HTR-8/SVneo (cell line): Measurements from ENCODE around the gene EGR2.
"Not testable (repeated sequence)": the region's sequence is repeated elsewhere in the genome, so short reads cannot be mapped to it uniquely, and the experiment has no call there.

ENCODE experiments used
- DNase-seq: peaks from one replicate; pipeline ENCODE4 v3.0.0; 2011; ENCODE audit warnings: low spot score, mixed read lengths; ENCODE audit not compliant: insufficient read length
- FAIRE-seq: peaks from 2 replicates; lab custom pipeline; 2011; peaks lifted over from hg19 to GRCh38; lab: Jason Lieb, UNC

The EGR2 gene

DNA sequence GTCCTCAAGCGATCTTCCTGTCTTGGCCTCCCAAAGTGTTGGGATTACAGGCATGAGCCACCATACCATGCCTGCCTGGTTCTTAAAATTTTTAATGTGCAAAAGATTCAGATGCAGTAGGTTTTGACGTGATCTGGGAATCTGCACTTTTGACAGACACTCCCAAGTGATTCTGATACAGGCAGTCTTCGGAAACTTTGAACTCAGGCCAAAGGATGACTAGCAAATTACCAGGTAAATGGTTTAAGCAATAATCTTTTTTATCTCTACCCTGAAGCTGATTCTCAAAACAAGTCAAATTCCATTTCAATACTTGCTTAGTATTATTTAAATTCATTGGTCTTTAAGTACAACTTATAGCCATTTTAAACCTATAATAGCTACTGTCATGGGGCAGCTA is 14.3 kb downstream of the EGR2 start:
- FAIRE-seq: no peak
- DNase-seq: no peak

DNA sequence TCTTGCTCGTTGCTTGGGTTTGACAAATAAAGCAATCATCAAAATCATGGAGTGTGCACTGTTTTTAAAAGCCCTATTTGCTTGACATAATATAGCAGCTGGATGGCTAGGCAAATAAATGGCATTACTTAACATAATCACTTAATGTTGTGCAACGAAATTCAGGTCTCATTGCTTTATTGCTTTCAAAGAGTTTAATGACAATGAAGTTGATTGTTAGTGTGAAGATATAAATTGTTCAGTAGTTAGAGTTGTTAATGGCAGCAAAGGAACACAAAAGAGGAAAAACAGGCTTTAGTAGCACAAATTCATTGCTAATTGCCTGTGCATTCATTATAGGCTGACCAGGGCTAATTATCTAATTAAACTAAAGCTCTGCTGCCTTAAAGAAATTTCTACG is 19.3 kb downstream of the EGR2 start:
- no peak for FAIRE-seq
- no peak for DNase-seq

DNA sequence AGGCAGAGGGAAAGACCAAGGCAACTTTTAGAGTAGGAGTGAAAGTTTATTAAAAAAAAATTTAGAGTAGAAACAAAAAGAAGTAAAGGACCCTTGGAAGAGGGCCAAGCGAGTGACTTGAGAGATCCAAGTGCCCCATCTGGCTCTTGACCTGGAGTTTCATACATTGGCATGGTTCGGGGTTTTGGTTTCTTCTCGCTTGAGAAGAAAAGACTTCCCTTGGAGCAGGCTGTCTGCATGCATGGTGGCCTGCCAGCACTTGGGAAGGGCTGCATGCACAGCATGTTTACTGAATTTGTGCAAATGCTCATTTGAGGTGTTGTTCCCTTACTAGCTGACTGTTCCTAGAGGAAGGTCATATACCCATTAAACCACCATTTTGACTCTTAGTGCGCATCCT is 20.4 kb downstream of the EGR2 start:
- no peak for DNase-seq
- no peak for FAIRE-seq

DNA sequence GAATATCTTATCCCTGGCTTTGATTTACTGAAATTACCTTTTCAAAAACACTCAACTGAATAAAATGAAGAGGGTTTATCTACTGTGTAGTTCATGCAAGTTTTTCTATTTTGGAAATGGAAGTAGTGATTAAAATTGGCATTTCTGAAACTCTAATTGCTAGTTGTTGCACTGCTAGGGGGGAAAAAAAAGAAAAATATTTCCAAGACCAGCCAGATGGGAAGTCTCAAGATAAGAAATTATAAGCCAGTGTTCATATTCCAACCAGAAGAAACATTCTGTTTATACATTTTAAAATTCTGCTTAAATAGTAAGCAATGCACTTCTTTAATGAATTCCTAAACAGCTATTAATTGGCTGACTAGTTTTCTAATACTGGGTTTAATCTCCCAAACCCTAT is 21.1 kb downstream of the EGR2 start:
- DNase-seq (no peak), FAIRE-seq (no peak)

DNA sequence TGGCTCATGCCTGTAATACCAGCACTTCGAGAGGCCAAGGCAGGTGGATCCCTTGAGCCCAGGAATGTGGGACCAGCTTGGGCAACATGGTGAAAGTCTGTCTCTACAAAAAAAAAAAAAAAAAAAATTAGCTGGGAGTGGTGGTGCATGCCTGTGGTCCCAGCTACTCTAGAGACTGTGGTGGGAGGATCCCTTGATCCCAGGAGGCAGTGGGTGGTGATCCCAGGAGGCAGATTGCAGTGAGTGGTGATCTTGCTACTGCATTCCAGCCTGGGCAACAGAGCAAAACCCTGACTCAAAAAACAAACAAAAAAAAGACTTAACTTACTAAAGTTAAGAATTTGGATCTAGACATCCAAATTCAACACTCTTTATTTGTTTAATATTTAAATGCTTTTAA is 21.9 kb downstream of the EGR2 start:
- FAIRE-seq: no peak
- DNase-seq: no peak

DNA sequence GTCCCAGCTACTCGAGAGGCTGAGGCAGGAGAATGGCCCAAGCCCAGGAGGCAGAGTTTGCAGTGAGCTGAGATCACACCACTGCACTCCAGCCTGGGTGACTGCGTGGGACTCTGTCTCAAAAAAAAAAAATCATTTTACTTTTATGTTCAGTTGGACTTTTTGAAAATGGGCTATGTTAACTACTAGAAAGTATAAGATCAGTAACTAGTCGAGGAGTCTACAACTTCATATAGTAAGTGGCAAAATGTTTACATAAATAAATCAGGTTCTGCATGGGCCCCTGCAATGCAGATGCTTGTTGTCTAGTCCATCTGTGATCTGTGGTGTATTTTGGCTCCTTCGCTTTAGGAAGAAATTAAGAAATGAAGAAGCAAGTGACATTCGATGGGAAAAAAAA is 23.9 kb downstream of the EGR2 start:
- no peak for DNase-seq

DNA sequence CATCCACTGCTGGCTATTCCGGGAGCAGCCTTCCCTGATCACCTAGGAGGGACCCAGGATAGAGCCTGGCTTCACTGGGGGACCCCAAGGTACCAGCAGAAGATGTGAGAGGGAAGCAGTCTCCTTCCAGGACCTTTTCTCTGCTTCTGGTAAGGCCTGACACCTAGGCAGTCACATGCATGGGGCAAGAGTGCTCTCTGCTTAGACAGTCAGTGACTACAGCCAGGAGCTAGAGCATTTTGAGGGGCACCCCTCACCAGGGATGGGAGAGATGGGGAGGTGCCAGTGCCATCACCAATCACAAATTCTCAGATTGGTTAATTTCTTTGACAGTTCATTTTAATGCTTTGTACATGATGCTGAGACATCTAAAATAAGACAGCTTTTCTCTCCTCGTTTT is 25.6 kb downstream of the EGR2 start:
- no peak for DNase-seq
- FAIRE-seq: no peak

More for the DNA sequence above, 23.9 kb downstream of the EGR2 start:
- FAIRE-seq: no peak

DNA sequence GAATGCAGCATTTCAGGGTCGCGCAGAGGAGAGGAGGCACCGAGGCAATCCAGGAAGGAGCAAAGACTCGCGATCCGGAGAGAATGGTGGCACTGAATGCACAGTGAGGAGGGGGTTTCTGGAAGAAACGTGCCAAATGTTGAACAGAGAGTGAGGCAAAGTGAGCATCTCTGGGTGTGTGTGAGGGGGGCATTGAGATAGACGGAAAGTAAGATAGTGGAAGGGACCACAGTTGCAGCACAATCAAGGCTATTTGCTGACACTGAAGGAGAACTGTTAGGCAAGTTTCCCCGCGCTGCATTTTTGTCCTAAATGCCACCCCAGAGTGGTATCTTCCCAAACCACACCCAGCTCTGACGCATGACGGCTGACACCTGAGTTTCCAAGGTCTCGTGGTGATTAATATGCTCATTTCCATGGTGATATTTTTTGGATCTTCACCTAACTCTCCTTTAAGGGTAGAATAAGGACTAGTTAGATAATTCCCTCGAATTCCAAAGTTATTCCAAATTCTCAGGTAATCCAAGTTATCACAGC is 26.1 kb downstream of the EGR2 start:
- DNase-seq (no peak), FAIRE-seq (no peak)

DNA sequence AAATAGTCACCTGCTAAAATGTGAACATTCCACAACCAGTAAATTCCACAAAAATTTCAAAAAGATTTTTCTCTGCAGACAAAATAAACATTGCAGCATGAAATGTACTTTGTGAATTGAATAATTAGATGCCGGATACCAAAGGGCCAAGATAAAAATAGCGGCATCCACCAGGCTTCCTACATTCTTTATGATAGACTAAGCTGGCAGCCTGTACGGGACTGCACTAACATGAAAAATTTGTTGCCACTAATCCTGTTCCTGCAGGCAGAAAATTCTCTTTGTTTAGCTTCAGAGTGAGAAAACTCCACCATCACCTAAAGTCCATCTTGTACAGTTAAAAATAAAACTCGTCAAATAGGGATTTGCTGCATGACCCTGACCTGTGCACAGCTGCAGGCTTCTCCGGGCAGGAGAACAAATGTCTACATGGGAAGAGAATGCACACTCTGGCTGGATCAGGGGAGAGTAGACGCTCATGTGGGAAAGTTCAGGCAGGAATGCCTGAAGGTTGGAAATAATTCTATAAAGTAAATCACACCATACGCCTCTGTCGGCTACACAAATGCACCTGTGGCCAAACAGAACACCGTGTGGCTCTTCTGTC is 27.2 kb downstream of the EGR2 start:
- DNase-seq (no peak), FAIRE-seq (no peak)

DNA sequence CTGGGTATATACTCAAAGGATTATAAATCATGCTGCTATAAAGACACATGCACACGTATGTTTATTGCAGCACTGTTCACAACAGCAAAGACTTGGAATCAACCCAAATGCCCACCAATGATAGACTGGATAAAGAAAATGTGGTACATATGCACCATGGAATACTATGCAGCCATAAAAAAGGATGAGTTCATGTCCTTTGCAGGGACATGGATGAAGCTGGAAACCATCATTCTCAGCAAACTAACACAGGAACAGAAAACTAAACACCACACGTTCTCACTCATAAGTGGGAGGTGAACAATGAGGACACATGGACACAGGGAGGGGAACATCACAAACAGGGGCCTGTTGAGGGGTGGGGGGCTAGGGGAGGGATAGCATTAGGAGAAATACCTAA is 27.9 kb downstream of the EGR2 start:
- FAIRE-seq, DNase-seq: not testable (repeated sequence)

DNA sequence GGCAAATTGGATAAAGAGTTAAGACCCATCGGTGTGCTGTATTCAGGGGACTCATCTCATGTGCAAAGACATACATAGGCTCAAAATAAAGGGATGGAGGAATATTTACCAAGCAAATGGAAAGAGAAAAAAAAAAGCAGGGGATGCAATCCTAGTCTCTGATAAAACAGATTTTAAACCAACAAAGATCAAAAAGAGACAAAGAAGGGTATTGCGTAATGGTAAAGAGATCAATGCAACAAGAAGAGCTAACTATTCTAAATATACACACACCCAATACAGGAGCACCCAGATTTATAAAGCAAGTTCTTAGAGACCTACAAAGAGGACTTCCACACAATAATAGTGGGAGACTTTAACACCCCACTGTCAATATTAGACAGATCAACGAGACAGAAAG is 31.6 kb downstream of the EGR2 start:
- not testable (repeated sequence) for FAIRE-seq, DNase-seq

DNA sequence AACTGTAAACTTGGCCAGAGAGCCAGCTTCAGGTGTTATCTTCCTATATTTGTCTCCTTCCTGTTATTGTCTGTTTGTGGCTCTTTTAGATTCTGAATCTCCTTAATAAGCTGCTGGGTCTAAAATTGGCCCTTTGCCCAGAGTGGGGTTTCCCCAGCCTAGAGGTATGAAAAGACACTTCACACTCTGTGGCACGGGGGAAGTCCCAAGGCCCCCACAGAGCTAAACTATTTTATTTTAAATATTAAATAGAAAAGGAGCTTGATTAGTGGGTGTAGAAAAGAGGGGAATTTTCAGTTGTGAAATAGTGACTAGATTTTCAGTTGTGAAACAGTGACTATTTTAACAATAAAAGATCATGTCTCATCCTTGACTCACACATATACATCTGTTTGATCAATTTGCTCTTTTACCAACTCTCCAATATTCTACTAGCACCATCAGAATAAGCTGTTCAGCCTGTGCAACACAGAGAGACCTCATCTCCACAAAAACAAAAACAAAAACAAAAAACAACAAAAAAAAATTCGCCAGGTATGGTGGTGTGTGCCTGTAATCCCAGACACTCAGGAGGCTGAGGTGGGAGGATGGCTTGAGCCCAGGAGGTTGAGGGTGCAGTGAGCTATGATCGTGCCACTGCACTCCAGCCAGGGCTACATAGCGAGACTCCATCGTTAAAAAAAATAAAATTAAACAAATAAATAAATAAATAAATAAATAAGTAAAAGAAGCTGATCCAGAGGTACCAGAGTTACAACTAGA is 36.5 kb downstream of the EGR2 start:
- FAIRE-seq (no peak), DNase-seq (no peak)

DNA sequence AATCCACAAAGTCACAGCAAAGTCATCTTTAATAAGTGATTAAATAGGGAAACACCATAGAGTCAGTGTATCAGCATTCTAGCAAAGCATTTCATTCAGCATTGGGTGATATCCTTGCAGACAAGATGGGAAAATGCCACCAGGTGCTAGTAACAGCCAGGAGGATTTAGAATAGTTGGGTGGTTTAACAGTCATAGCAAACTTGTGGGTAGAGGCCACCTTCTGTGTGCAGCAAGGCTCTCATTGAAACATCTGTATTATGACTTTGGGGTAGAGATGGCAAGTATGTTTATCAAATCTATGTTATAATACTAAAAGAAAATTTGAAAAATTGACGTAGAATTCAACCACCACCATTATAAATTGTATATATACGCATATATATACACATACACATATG is 38.0 kb downstream of the EGR2 start:
- no peak for DNase-seq
- FAIRE-seq: no peak

DNA sequence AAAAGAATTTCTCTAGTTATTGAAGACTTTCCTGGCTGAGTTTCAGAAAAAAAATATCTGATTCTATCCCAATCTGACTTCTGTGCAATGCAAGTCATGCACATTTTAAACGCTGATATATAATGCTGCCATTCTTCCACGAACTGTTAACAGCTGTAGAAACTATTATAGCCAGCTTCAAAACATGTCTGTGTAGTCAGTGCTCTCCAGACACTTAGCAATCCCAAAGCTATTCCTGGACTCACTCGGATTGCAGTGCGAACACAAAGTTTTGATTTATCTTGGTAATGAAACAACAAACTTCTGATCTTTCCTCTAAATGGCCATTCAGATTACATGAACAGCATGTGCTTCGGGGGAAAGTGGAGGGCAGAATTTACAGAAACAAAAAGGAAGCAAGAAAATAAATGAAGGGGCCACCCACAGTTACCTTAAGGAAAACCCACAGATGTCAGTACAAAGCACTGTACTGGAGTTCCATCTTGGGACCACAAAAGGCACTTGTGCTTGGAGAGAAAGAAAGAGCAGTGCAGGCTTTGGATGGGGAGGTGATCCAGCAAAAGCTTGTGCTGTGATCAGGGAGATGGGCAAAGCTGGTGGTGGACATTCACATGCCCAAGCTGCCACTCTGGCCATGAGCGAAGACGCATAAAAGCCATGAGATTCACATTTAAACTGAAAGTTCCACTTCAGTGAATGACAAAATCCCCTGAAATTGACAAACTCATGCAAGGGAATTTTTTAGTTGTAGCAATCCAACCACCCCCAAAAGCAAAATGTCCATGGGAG is 43.8 kb downstream of the EGR2 start:
- DNase-seq (no peak), FAIRE-seq (no peak)

DNA sequence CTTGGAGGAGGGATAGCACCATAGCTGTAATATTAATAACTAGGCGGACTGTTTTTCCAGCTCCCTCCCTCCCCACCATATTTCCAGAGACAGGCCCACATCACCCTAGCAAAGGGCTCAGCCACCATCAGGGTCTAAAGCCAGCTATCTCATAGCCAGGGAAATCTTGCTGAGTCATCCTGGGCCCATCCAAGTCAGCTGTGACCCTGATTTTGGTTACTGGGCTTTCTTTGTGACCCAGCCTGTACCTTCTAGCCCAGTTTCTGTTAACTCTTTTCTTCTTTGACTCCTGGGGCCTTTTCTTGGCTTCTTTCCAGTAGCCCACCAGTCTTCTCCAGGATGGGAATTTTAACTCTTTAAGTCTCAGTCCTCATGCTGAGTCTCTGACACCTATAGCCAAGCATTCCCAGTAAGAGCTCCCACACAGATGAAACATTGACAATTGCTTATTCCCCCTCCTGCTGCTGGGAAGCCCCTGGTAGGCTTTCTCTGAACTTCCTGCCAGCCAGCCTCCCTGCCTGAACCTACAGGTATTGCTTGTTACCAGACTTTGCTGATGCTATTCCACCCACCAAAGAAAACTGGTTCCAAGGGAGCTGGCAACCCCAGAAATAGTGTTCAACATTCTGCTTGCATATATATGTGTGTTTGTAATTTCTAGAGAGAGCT is 46.5 kb downstream of the EGR2 start:
- DNase-seq (no peak), FAIRE-seq (no peak)

DNA sequence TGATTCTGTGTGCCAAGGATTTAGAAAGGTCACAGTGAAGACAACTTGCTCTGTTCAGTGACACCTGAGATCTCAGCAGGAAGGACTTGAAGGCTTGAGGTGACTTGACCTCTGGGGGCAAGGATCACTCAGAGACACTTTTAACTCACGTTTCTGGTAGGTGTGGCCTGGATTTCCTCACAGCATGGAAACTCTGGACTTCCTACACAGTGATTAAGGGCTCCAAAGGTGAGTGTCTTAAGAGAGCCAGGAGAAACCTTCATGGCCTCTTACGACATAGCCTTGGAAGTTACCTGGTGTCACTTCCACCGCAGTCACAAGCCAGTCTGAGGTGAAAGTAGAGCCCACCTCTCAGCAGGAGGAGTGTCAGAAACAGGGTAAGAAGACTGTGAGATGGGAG is 49.8 kb downstream of the EGR2 start:
- no peak for FAIRE-seq
- DNase-seq: no peak

DNA sequence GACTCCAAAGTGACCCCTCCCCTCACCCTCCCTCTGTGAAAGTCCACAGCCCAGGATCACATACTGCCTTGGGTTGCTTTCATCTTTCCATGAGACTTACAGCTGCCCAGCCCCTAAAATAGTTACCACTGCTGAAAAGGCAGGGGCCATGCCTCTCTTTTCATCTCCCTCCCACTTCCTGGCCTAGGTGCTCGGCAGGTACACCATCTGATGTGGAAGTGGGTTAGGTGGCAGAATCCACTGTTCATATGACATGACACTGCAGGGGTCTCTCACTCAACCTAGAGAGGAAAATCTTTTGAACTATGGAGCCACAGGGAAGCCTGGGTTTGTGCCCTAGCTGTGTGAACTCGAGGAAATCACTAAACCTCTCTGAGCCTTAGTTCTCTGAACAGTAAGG is 50.4 kb downstream of the EGR2 start:
- DNase-seq: no peak
- FAIRE-seq: no peak

DNA sequence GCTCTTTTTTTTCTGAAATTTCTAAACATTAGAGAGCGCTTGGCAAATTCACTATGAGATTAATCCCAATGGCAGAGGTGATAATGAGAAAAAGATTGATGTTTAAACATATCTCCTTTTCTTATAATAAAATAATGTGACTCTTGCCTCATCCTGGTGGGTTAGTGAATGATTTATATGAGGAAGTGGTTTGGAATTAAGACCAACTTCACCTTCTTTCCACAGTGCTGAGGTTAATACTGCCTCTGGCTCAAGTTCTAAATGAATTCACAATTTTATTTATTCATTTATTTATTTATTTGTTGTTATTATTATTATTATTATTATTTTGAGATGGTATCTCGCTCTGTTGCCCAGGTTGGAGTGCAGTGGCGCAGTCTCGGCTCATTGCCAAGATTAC is 52.2 kb downstream of the EGR2 start:
- FAIRE-seq (no peak), DNase-seq (no peak)

DNA sequence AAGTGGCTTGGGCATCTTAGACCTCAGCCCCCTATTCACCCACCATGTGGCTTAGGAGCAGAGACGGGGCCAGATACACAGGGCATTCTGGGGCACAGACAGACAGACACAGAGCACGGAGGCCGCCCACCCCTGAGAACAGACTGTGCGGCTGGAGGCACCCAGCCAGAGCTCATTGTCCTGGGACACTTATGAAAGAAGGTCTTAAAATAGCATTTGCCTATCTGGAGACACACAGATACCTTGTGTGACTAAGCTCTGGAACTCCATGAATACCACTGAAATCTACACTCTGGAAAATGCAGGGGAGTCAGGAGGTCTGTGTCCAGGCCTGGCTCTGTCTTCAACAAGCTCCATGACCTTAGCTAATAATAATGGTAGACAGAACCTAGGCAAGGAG is 53.0 kb downstream of the EGR2 start:
- FAIRE-seq (no peak), DNase-seq (no peak)
